CD4-positive, alpha-beta T cell treated with Interleukin-15 for 4 hours (primary cell): ENCODE results near the gene OR6C2.
"Not testable (repeated sequence)": the region's sequence is repeated elsewhere in the genome, so short reads cannot be mapped to it uniquely, and the experiment has no call there.

Experiments used
- DNase-seq: peaks from one replicate; pipeline ENCODE4 v3.0.0-alpha.2; 2020; ENCODE audit warnings: low spot score

OR6C2 gene

DNA sequence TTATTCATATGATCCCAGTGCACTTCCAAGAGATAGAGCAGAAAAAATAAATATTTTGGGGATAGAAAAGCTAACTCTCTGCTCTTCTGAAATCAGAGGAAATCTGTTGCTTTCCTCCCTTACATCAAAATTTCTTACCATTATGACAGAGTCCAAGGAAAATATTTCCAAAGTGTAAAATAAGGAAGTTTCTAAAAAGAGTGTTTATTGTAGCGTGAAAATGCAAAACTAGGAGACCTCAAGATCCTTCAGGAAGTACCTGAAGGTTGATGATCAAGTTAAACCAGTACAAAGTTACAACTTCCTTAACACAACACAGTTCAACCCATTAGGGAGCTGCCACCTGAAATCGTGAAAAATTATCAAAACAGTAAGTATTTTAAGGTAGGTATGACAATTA lies at the start of gene OR6C2:
Gene OR6C2 (plus strand): TSS at position 301 of the 400 bp plus-strand sequence. CDS start 8,138 bp downstream, outside the sequence.
- no peak for DNase-seq

DNA sequence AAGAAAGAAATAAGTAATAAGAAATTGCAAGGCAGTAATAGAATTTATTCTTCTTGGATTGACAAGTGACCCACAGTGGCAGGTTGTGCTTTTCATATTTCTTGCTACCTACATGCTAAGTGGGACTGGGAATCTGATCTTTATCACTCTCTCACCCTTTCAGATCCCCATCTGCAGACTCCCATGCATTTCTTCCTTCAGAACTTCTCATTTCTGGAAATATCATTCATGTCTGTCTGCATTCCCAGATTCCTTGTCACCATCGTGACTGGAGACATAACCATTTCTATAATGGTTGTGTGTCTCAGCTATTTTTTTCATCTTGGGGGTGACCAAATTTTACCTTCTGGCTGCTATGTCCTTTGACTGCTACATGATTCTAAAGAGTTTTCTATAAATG lies 47.5 kb upstream of the OR6C2 start:
- no peak for DNase-seq

DNA sequence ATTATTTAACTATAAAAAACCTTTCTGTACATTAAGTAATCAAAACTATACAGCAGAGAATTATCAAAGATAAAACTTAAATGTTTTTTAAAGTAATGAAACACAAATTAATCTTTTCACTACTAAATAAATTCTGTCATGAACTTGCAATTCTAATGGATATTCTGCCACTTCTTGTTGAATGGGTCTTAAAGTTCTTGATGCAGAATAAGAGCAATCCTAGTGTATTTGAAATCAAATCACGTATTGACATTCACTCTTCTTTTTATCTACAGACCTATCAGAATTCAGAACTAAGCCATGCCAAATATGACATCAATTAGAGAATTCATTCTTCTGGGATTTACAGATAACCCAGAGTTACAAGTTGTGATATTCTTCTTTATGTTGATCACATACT lies 43.6 kb upstream of the OR6C2 start, which contains the start of gene OR6C65:
Gene OR6C65 (plus strand): TSS at position 301 of the 400 bp plus-strand sequence. CDS start 0 bp downstream, at position 301.
- DNase-seq, result no peak

DNA sequence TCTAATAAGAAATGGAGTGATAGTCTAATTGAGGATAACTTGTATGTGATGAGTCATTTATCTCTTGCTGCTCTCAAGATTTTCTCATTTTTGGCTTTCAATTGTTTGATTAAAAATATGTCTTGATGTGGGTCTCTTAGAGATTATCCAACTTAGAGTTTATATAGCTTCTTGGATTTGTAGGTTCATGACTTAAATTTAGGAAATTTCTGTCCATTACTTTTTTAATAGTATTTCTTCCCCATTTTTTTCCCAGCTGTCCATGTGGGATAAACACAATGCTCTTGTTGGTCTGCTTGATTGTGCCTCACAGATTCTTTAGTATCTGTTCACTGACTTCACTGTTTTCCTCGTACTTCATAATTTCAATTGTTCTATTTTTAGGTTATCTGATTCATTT lies 36.0 kb upstream of the OR6C2 start:
- no peak for DNase-seq

DNA sequence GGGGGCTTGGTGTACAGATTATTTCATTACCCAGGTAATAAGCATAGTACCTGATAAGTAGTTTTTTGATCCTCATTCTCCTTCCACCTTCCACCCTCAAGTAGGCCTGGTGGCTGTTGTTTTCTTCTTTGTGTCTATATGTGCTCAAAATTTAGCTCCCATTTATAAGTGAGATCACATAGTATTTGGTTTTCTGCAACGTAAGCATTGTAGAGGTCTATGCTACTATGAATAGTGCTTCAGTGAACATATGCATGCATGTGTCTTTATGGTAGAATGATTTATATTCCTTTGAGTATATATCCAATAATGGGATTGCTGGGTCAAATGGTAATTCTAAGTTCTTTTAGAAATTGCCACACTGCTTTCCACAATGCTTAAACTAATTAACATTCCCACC lies 34.7 kb upstream of the OR6C2 start:
- DNase-seq, result not testable (repeated sequence)

DNA sequence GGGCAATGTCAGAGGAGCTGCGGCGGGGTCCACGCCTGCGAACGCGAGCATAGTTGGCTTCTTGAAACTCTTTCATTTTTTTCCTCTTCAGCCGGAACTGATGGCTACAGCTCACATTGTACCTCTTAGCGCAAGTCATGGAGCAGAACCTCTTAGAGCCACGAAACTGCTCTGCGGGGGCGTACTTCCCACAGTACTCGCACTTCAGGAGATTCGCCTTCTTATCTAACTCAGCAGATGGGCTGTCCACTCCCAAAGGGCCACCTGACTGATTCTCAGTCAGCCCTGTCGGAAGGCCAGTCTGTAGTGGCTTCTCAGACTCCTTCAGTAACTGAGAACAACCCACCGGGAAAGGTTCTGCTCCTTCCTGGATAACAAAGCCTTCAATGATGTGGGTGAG lies 31.7 kb upstream of the OR6C2 start:
- not testable (repeated sequence) for DNase-seq

DNA sequence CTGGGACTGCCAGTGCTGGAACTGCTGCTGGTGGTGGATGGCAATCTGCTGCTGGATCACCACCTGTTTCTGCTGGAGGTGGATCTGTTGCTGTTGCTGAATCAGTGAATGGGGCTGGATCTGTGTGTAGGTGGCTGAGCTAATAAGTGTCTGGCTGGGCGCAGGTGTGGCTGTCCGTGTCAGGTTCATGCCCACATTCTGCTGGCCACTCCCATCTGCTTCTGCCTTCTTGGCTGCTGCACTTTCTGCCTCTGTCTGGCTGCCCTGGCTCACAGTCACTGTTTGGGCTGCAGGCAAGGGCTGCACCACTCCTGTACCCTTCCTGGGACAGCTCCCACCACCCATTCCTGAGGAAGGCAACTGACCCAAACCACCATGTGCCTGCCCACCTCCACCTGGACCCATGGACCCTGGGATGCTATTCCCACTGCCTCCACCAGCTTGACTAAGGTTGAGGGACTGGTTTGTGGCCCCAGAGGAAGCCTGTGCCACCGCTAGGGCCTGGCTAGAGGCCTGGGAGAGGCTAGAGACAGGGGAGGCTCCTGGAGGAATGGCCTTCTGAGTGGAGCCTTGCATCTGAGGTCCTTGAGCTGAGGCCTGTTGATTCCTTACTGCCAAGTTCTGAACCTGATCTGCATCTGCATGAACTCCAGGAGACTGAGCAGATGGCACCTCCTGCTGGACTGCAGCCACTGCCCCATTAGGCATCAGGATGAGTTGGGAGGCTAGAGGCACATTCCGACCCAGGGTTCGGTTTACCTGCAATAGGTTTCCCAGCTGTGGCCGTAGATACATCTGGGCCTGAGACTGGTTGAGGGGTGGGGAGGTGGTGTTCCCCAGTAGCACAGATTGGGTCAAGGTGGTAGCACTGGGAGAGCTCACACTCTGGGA lies 30.1 kb upstream of the OR6C2 start:
- not testable (repeated sequence) for DNase-seq

DNA sequence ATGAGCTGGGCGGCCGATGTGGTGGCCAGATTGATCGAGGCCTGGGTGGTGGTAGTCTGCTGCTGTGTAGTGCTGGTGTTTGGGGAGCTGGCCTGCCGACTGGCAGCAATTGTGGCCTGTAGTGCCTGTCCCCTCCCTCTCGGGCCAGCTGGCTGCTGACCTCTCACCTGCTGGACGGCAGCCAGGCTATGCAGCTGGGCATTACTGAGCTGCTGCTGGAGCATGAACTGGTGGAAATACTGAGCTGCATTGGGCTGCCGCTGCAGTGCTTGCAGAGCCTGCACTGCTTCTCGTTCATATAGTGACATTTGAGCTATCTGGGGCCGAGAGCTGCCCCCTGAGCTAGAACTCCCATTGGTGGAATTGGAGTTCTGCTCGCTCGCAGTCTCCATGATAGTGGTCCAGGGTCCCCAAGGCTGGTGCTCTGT lies 29.5 kb upstream of the OR6C2 start:
- not testable (repeated sequence) for DNase-seq

DNA sequence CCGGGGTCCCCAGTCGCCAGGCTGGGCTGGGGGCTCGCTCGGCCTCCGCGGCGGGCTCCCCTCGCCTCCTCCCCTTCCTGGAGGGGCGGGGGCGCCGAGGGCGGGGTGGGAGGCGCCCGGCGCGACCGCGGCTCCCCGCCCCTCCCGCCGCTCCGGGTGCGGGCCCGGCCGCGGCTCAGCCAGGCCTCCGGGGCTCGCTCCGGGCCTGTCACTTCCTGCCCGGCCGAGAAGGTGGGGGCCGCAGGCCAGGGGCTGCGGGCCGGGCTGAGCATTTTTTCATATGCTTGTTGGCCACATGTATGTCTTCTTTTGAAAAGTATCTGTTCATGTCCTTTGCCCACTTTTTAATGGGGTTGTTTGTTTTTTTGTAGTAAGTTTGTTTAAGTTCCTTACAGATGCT lies 29.0 kb upstream of the OR6C2 start:
- DNase-seq, result not testable (repeated sequence)

DNA sequence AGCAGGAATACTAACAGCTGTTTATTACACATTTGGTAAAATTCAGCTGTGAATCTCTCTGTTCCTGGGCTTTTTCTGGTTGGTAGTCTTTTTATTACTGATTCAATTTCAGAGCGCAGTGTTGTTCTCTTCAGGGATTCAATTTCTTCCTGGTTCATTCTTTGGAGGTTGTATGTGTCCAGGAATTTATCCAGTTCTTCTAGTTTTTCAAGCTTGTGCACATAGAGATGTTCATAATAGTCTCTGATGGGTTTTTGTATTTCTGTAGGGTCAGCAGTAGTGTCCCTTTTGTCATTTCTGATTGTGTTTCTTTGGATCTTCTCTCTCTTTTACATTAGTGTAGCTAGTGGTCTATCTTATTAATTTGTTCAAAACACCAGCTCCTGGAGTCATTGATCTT lies 26.9 kb upstream of the OR6C2 start:
- no peak for DNase-seq

DNA sequence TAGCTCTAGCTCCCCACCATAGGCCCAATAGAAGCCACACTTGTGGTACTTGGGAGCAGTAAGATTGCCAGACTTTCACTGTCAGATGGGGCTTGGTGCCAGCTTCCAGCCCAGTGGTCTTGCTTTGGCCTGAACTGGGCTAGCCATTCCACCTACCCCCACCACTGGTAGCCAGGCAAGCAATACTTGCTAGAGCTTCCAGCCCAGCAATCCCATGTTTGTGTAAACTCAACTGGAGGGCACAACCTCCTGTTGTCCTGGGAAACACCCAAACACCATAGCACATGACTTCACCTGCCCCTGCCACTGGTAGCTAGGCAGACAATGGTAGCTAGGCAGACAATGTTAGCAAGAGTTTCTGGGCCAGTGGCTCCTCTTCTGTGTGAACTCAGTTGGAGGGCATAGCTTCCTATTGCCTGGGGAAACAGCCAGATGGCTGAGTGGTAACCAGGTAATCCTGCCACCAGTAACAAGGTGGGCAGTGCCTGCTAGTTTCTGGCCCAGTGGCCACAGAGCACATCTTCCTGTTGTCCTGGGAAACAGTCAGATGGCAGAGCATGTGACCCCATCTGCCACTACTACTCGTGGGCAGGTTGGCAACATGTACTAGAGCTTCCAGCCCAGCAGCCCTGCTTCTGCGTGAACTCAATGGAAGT lies 23.4 kb upstream of the OR6C2 start:
- no peak for DNase-seq

DNA sequence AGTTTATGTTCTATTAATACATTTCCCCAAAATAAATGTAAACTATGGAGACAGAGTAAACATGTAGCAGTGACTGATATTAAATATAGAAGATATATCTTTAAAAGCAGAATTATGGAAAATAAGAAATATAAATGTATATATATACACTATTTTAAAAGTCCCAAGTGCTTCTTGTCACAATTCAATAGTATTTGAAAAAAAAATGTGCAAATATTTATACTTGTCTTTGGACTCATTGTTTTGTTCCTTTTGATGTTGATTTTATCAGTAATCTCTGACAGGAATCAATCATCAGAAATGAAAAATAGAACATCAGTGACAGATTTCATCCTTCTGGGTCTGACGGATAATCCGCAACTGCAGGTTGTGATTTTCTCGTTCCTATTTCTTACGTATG lies 17.9 kb upstream of the OR6C2 start, which contains the start of gene OR6C76:
Gene OR6C76 (plus strand): TSS at position 301 of the 400 bp plus-strand sequence. CDS start 0 bp downstream, at position 301.
- no peak for DNase-seq

DNA sequence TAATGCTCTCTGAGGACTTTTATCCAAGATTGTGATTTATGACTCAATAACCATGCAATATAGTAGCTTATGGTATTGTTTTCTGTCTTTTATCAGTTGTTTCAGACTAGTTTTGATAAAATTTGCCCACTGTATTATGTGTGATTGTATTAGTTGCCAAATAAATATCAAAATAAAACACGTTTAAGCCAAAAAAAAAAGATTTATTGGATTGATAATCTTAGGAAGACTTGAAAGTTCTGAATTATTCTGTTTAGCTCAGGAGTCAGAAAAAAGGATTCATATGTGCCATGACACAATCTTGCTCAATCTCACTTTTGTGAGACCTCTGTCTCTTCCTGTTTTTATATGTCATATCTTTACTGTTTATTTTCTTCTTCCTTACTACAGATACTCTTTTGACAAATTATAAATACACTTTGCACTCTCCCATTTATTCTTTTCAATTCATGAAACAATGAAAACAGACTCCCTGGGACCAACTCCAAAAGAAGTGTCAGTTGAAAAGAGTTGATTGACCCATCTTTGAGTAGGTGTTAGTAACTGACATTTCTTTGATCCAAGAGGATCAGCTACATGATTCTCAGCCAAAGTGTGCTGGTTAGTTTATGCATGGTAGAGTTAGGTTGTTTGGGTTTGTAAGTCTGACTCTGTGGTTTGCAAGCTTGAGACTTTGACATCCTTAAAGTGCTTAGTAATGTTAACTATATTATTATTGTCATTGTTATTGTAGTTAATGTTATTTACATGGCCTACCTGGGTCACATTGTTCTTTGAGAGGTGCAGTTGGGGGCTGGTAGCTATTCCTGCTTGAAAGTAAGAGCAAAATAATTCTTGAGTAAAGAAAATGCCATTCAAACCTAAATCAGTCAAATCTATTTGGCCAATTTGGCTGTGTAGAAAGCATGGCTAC lies 15.3 kb upstream of the OR6C2 start:
- DNase-seq, result no peak

DNA sequence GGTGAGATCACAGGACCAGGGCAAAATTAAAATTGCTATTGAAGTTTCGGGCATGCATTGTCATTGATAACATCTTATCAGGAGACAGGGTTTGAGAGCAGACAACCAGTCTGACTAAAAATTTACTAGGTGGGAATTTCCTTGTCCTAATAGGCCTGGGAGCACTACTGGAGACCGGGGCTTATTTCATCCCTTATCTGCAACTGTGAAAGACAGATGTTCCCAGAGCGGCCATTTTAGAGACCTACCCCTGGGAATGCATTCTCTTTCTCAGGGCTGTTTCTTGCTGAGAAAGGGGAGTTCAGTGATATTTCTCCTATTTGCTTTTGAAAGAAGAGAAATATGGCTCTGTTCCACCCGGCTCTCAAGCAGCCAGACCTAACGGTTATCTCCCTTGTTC lies 2.6 kb upstream of the OR6C2 start:
- not testable (repeated sequence) for DNase-seq

DNA sequence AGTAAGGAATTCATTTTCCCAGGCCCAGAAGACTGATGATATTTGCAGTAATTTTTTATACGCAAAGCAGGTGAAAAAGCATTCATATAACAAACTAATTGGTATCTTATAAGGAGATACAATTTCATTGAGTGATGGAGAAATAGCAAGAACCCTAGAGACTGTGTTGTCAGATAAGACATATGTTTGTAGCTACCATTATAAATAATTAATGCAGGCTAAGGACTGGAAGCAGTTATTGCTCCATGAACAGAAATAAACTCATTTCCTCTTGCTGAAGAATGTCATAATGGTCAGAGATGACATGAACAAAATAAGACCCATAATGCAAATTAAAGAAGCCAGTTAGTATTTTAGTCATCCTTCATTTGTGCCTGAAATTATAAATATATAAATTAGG lies 1.5 kb downstream of the OR6C2 start:
- no peak for DNase-seq

DNA sequence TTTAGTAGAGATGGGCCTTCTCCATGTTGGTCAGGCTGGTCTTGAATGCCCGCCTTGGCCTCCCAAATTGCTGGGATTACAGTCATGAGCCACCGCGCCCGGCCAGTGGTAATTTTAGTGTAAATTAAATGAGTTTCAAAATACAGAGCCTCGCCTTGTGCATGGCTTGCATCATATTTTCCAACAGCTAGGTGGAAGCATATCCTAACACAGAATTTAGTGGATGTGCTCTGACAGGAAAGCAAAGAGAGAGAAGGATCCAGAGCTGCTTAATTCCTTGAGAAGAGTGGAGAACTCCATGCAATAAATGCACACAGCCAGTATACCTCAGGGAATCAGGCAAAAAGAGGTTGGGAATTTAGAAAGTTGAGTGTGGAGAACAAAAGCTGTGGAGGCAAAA lies 2.5 kb downstream of the OR6C2 start:
- no peak for DNase-seq

DNA sequence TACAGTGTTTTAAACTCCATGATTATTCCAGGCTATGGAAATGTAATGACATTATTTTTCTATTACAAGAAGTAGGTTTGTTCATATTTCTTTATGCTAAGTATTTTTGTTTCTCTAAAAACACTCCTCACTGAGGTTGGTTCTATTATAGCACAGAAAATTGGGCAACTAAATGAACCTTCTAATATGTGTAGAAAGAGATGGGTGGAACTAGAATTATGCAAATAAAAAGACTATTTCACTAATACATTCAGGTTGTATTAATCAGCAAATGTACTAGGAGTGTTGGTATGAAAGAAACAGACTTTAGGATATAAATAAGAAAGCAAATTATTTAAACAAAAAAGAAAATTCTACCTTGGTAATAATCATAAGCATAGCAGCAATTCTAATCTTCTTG lies 4.9 kb downstream of the OR6C2 start:
- no peak for DNase-seq

DNA sequence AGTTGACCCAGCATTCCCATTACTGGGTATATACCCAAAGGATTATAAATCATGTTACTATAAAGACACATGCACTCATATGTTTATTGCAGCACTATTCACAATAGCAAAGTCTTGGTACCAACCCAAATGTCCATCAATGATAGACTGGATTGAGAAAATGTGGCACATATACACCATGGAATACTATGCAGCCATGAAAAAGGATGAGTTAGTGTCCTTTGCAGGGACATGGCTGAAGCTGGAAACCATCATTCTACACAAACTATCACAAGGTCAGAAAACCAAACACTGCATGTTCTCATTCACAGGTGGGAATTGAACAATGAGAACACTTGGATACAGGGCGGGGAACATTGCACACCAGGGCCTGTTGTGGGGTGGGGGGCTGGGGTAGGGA lies 21.1 kb downstream of the OR6C2 start:
- not testable (repeated sequence) for DNase-seq

DNA sequence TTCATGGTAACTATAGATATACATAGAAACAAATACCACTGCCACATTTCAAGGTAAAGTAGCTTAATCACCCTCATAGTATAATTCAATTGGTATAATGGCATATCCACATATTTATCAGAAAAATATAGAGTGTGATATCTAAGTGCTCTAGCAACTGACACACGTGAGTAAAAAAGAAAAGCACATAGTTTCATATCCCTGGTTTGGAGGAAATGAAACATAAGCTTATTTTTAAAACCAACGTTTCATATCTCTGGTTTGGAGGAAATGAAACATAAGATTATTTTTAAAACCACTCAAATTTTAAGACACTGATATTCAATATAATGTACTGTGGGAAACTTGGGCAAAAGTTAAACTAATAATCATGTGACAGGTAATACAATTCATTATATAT lies 24.0 kb downstream of the OR6C2 start:
- no peak for DNase-seq

DNA sequence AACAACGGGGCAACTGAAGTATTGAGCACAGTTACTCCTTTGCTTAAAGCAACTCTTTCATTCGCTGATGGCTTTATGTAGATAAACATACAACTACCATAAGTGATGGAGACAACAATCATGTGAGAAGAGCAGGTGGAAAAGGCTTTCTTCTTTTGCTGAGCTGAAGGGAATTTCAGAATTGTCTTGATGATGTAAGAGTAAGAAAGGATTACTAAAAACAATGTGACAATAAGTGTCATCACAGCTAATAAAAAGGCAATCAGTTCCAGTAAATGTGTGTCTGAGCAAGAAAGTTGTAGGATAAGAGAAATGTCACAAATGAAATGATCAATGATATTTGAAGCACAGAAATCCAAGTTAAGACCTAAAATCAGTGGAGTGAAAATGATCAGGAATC lies 25.4 kb downstream of the OR6C2 start:
- no peak for DNase-seq

DNA sequence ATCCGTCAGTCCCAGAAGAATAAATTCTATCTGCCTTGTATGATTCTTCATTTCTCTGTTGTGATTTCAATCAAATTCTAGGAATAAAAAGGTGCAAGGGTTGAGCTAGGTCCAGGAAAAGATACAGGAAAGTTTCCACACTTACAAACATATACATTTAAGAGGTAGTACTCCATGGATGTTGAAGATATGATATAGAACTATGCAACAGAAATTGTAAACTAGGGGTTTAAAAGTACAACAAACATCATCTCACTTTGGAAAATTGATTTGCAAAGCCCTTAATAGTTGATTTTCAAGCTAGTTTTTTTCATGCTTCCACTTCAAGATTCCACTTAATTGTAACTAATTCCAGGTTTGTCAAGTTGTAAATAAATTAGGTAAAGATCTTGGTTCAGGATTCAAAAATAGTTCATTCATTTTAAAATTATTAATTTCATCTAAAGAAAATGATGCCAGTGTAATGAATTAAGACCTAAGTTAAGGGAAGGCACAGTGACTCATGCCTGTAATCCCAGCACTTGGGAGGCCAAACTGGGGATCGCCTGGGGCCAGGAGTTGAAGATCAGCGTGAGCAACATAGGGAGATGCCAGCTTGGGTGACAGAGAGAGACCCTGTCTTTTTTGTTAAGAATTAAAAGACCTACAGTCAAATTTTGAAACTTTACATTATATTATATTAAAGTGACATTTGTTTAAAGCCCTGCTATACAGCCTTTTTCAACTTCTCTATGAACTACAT lies 26.4 kb downstream of the OR6C2 start, which contains the start of gene OR6C70:
Gene OR6C70 (minus strand): TSS at position 51 of the 742 bp plus-strand sequence. CDS start 0 bp downstream, at position 51.
- no peak for DNase-seq
